Uterus (tissue), 2 donors: ENCODE results near the gene LPP.

ENCODE experiments used
- CTCF ChIP-seq, 4 experiments: fragments of 200-600 bp in 2 of 4; fragments of 450-650 bp in 2 of 4; sonication (generic) in 2 of 4; IDR thresholded peaks; one replicate each; pipeline ENCODE4 v1.5.1; 2016 to 2019; ENCODE audit warnings: antibody characterized with exemption in 4 of 4, mild to moderate bottlenecking in 2 of 4, moderate library complexity in 1 of 4
- POLR2A ChIP-seq, 2 donors: fragments of 450-650 bp; IDR thresholded peaks; one replicate each; pipeline ENCODE4 v1.6.1; 2016; ENCODE audit warnings: antibody characterized with exemption in 2 of 2, mild to moderate bottlenecking in 1 of 2, moderate library complexity in 1 of 2

GRCh38 chr3:188185717-188186251 lies 31.8 kb downstream of the LPP start:
- TF ChIP-seq CTCF (IDR thresholded peaks at IDR 0.05) (no peak), POLR2A (IDR thresholded peaks at IDR 0.05) (no peak)
